Stimulated activated effector memory CD8-positive, alpha-beta T cell treated with anti-CD3 and anti-CD28 coated beads, Interleukin-12 subunit alpha, Interleukin-12 subunit beta, amount 100 ng/mL, for 72 hours (primary cell): ENCODE data around the gene NGEF.

ENCODE experiments used
- ATAC-seq: fragments of 150-1000 bp; cut with Tn5 transposase; 2 replicates; pipeline ENCODE4 v1.10.0; 2021
- DNase-seq, 2 donors: peaks; one replicate each; pipeline ENCODE4 v3.0.0; 2021 to 2022; ENCODE audit warnings: low spot score in 2 of 2
- H3K27ac Mint-ChIP-seq: one replicate; pipeline ENCODE4 v1.8.0; 2022; ENCODE audit warnings: mild to moderate bottlenecking, mixed read lengths
- H3K36me3 Mint-ChIP-seq: one replicate; pipeline ENCODE4 v1.8.0; 2022; ENCODE audit warnings: mild to moderate bottlenecking, mixed read lengths
- H3K4me1 Mint-ChIP-seq: one replicate; pipeline ENCODE4 v1.8.0; 2022; ENCODE audit warnings: mixed read lengths
- H3K4me3 Mint-ChIP-seq: one replicate; pipeline ENCODE4 v1.8.0; 2022; ENCODE audit warnings: mild to moderate bottlenecking, mixed read lengths
- H3K9me3 Mint-ChIP-seq: one replicate; pipeline ENCODE4 v1.8.0; 2022; ENCODE audit warnings: mixed read lengths

Gene NGEF

DNA sequence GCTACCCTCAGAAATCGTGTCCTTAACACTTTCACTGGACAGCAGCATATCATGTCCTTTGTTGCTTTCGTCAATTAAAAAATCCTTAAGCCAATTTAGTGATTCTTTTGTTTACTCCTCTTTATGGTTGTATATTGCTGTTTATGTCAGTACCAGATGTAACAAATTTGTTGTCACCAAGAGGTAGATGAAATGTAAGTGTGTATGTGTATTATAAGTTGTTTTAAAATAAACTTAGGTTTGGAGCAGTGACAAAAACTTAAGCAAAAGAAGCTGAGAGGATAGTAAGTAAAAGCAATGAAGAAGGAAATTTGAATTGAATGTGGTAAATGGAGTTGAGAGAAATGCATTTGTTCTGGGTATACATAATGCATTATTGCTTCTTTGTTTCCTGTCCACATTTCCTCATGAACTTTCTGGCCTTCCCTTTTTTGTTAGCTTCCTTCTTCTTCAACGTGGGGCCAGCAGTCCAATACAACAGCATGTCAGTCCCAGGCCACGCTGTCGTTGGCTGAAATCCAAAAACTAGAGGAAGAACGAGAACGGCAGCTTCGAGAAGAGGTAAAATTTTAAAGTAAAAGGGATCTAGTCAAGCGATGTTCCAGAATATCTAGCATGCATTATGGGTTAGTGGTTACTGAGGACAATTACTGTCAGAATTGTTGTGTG lies 173.5 kb downstream of the NGEF start:
- DNase-seq, result no peak
- H3K4me1 Mint-ChIP-seq, result peaks cover 27% of the 10 kb centered on the region

GRCh38 chr2:232838406-232838874 lies 174.6 kb downstream of the NGEF start:
- DNase-seq (peak; percentile 5 to 66), ATAC-seq (peak; percentile 92)
- Mint-ChIP-seq H3K9me3 (no peaks in the 10 kb centered on the region), H3K27ac (peak overlapping the region; percentile 79), H3K4me3 (peak overlapping the region; percentile 22), H3K4me1 (peaks cover 27% of the 10 kb centered on the region), H3K36me3 (peaks cover 95% of the 10 kb centered on the region)

More for the DNA sequence above, 173.5 kb downstream of the NGEF start:
- peak overlapping the region; percentile 79 for H3K27ac Mint-ChIP-seq
- H3K4me3 Mint-ChIP-seq, result no peak overlapping the region
- peaks cover 95% of the 10 kb centered on the region for H3K36me3 Mint-ChIP-seq
- no peak for ATAC-seq
- H3K9me3 Mint-ChIP-seq, result no peaks in the 10 kb centered on the region

DNA sequence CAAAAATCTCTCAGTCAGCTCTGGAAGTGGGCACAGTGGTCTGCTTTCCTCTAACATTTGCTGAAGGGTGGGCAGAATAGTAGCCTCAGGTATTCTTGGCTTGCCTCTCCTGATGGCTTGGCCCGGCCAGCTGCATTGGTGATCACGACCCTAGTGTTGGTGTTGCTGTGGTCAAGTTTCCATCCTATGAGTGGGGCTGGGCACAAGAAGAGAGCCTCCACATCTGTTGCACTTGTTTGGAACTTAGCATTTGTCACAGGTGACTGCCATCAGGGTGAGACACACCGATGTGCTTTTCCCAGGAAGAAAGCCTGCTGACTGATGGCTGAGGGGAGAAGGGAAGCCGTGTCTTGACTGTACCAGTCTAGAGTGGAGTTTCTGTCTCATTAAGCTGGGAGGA lies 176.1 kb downstream of the NGEF start:
- peaks cover 30% of the 10 kb centered on the region for H3K4me1 Mint-ChIP-seq
- no peak for DNase-seq

DNA sequence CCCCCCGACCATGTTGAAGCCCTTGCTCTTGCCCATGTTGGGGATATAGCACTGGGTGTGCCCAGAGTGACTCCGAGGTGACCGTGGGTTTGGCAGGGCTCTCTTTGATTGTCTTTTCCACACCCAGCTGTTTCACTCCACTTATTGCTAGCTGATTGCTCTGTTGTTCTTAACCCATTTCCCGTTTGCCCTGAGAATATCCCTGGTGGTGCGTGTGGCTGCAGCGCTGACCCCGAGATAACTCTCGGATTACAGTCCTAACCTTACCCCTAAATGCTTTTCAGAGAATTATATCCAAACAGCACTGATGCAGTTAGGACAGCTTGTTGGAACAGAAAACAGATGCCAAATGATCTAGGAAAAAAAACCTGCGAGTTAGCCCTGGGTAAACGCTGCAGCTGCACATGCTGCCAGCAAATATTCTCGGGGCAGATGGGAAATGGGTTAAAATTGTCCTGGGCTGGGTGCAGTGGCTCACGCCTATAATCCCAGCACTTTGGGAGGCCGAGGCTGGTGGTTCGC lies 177.3 kb downstream of the NGEF start:
- Mint-ChIP-seq H3K27ac (no peak overlapping the region), H3K4me3 (no peak overlapping the region), H3K36me3 (peaks cover 95% of the 10 kb centered on the region), H3K9me3 (no peaks in the 10 kb centered on the region), H3K4me1 (peaks cover 32% of the 10 kb centered on the region)
- no peak for DNase-seq
- no peak for ATAC-seq

More for the DNA sequence above, 176.1 kb downstream of the NGEF start:
- Mint-ChIP-seq H3K36me3 (peaks cover 95% of the 10 kb centered on the region), H3K9me3 (no peaks in the 10 kb centered on the region), H3K27ac (peak overlapping the region; percentile 79), H3K4me3 (no peak overlapping the region)
- ATAC-seq, result no peak

DNA sequence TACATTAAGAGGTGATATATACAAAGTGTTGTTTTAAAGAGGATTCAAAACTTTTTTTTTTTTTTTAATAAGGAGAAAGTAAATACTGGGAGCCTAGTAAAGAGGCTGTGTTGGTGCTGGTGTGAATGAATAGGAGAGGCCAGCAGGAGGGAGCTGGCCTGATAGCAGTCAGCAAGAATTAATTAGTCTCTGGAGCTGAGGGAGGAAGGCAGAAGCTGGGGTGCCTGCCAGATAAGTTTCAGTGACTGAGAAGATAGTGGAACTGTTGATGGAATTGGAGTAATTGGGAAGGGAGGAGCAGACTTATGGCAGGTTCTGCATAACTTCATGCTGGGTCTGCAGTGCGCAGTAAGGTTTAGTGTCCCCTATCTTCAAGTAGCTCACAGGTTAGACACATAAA lies 179.2 kb downstream of the NGEF start:
- DNase-seq (no peak), ATAC-seq (no peak)
- H3K9me3 Mint-ChIP-seq, result no peaks in the 10 kb centered on the region
- H3K27ac Mint-ChIP-seq, result peak overlapping the region; percentile 50
- H3K4me1 Mint-ChIP-seq, result peaks cover 28% of the 10 kb centered on the region
- H3K4me3 Mint-ChIP-seq, result no peak overlapping the region
- peaks cover 95% of the 10 kb centered on the region for H3K36me3 Mint-ChIP-seq

GRCh38 chr2:232831496-232831895 lies 181.6 kb downstream of the NGEF start:
- peaks cover 92% of the 10 kb centered on the region for H3K36me3 Mint-ChIP-seq
- H3K27ac Mint-ChIP-seq, result no peak overlapping the region

DNA sequence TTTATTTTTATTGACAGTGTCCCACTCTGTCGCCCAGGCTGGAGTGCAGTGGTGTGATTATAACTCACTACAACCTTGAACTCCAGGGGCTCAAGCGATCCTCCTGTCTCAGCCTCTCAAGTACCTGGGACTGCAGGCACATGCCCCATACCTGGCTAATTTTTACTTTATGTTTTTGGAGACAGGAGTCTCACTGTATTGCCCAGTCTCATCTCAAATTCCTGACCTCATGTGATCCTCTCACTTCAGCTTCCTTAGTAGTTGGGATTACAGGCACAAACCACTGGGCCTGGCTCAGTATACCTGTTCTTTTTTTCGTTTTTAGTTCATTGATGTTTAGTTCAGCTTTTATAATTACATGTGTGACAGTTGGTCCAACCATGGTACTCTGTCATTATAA lies 183.1 kb downstream of the NGEF start:
- Mint-ChIP-seq H3K4me3 (no peak overlapping the region), H3K27ac (peak overlapping the region; percentile 32), H3K36me3 (peaks cover 92% of the 10 kb centered on the region), H3K4me1 (peaks cover 5% of the 10 kb centered on the region), H3K9me3 (no peaks in the 10 kb centered on the region)
- DNase-seq (no peak), ATAC-seq (no peak)

More at GRCh38 chr2:232831496-232831895, 181.6 kb downstream of the NGEF start:
- no peak overlapping the region for H3K4me3 Mint-ChIP-seq
- DNase-seq (no peak), ATAC-seq (no peak)
- H3K4me1 Mint-ChIP-seq, result peaks cover 5% of the 10 kb centered on the region
- no peaks in the 10 kb centered on the region for H3K9me3 Mint-ChIP-seq
